ENCODE results near the gene ATOH8.

DNA sequence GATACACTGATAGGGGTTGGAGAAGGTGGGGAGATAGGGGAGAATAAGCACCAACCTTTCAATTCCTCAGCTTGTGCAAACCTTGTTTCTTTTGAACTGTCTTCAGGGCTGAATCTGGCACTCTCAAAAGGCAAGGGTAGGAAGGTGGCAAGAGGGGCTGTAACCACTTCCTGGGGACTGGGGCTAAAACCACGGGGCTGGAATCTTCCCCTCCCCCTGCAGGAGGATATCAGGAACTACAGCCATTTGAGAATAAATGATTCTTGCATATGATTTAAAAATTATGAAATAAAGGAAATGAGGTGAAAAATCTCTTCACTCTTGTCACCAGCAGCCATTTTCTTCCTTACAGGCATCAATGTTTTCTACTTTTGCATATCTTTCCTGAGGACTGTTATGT is 50.8 kb downstream of the ATOH8 start:
- TF ChIP-seq, protein P1, sequence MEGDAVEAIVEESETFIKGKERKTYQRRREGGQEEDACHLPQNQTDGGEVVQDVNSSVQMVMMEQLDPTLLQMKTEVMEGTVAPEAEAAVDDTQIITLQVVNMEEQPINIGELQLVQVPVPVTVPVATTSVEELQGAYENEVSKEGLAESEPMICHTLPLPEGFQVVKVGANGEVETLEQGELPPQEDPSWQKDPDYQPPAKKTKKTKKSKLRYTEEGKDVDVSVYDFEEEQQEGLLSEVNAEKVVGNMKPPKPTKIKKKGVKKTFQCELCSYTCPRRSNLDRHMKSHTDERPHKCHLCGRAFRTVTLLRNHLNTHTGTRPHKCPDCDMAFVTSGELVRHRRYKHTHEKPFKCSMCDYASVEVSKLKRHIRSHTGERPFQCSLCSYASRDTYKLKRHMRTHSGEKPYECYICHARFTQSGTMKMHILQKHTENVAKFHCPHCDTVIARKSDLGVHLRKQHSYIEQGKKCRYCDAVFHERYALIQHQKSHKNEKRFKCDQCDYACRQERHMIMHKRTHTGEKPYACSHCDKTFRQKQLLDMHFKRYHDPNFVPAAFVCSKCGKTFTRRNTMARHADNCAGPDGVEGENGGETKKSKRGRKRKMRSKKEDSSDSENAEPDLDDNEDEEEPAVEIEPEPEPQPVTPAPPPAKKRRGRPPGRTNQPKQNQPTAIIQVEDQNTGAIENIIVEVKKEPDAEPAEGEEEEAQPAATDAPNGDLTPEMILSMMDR (conservative IDR thresholded peaks at IDR 0.05; ENCODE audit: low read length), result peak; percentile 73
- TF ChIP-seq EZH2phosphoT487 (IDR thresholded peaks at IDR 0.05; ENCODE audit: borderline replicate concordance, low read depth, low read length), result no peak
